Parathyroid adenoma (tissue), 2 donors: ENCODE results near the gene PRUNE2.

ENCODE experiments used
- H2AFZ ChIP-seq: fragments of 300-600 bp; sonication (generic); one replicate; pipeline ENCODE4 v1.7.0; 2017; ENCODE audit warnings: antibody characterized with exemption, mild to moderate bottlenecking
- H3K27ac ChIP-seq: fragments of 300-600 bp; sonication (generic); one replicate; pipeline ENCODE4 v1.7.0; 2017
- H3K27me3 ChIP-seq: fragments of 300-600 bp; sonication (generic); one replicate; pipeline ENCODE4 v1.7.0; 2017; ENCODE audit warnings: low read length; ENCODE audit not compliant: control insufficient read depth, insufficient read depth
- H3K36me3 ChIP-seq: fragments of 300-600 bp; sonication (generic); one replicate; pipeline ENCODE4 v1.7.0; 2017; ENCODE audit warnings: low read length; ENCODE audit not compliant: control insufficient read depth, insufficient read depth
- H3K4me1 ChIP-seq: fragments of 300-600 bp; sonication (generic); one replicate; pipeline ENCODE4 v1.7.0; 2017; ENCODE audit warnings: control low read depth
- H3K4me2 ChIP-seq: fragments of 300-600 bp; sonication (generic); one replicate; pipeline ENCODE4 v1.7.0; 2017; ENCODE audit warnings: low read length
- H3K4me3 ChIP-seq: fragments of 300-600 bp; sonication (generic); one replicate; pipeline ENCODE4 v1.7.0; 2017; ENCODE audit warnings: low read depth, low read length
- H3K79me2 ChIP-seq: fragments of 300-600 bp; sonication (generic); one replicate; pipeline ENCODE4 v1.7.0; 2017; ENCODE audit warnings: control low read depth
- H3K9ac ChIP-seq: fragments of 300-600 bp; sonication (generic); one replicate; pipeline ENCODE4 v1.7.0; 2017; ENCODE audit warnings: mild to moderate bottlenecking
- H3K9me3 ChIP-seq: fragments of 300-600 bp; sonication (generic); one replicate; pipeline ENCODE4 v1.7.0; 2017; ENCODE audit warnings: low read length; ENCODE audit not compliant: control insufficient read depth
- TF ChIP-seq, protein P1 (sequence below): fragments of 300-600 bp; sonication (generic); IDR thresholded peaks from one replicate; pipeline ENCODE4 v1.7.0; 2017; ENCODE audit warnings: antibody characterized with exemption, mild to moderate bottlenecking
- donor health status: primary hyperparathyroidism.

Gene PRUNE2

DNA sequence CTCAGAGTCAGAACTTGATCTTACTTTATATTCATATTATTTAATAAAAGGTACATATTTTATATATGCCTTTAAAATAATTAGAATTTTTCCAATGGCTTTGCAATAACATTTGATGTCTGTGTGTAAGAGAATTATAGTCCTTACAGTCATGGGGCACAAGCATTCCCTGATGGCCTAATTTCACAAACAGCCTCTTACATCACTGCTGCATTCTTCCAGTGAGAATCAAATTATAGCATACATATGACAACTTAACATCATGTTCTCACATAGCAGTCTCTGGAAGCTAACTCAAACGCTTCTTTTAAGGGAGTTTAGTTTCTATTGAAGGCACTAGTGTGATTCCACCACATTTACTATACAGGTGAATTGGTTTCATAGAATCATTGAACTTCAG, 15.3 kb upstream of the PRUNE2 start:
- no peaks in the 10 kb centered on the region for H3K9me3 ChIP-seq
- TF ChIP-seq, protein P1, sequence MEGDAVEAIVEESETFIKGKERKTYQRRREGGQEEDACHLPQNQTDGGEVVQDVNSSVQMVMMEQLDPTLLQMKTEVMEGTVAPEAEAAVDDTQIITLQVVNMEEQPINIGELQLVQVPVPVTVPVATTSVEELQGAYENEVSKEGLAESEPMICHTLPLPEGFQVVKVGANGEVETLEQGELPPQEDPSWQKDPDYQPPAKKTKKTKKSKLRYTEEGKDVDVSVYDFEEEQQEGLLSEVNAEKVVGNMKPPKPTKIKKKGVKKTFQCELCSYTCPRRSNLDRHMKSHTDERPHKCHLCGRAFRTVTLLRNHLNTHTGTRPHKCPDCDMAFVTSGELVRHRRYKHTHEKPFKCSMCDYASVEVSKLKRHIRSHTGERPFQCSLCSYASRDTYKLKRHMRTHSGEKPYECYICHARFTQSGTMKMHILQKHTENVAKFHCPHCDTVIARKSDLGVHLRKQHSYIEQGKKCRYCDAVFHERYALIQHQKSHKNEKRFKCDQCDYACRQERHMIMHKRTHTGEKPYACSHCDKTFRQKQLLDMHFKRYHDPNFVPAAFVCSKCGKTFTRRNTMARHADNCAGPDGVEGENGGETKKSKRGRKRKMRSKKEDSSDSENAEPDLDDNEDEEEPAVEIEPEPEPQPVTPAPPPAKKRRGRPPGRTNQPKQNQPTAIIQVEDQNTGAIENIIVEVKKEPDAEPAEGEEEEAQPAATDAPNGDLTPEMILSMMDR: no peak
- no peak overlapping the region for H3K4me3 ChIP-seq
- no peak overlapping the region for H3K9ac ChIP-seq
- H3K4me2 ChIP-seq: no peak overlapping the region
- no peaks in the 10 kb centered on the region for H3K4me1 ChIP-seq
- no peaks in the 10 kb centered on the region for H3K36me3 ChIP-seq
- H2AFZ ChIP-seq: no peak overlapping the region
- no peaks in the 10 kb centered on the region for H3K27me3 ChIP-seq
- H3K27ac ChIP-seq: no peak overlapping the region
- H3K79me2 ChIP-seq: no peaks in the 10 kb centered on the region

DNA sequence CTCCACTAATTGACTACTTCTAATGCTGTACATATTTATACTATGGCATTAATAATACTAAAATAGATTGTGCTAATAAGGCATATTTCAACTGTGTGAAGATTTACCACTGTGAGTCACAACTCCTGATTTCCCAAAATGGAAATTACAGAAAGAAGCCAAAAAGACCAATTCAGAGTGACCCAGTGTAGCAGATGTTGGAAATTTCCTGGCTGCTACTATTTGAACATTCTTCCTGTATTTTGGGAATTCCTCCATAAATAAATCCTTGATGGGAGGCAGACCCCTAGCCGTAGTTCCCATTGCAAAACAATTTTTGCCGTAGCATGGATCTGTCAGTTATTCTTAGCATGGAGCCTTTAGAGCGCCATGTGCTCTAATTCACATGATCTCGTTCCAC, 11.4 kb upstream of the PRUNE2 start:
- H2AFZ ChIP-seq: no peak overlapping the region
- no peak overlapping the region for H3K9ac ChIP-seq
- no peaks in the 10 kb centered on the region for H3K27me3 ChIP-seq
- H3K27ac ChIP-seq: no peak overlapping the region
- H3K36me3 ChIP-seq: no peaks in the 10 kb centered on the region
- no peaks in the 10 kb centered on the region for H3K79me2 ChIP-seq
- H3K4me1 ChIP-seq: no peaks in the 10 kb centered on the region
- TF ChIP-seq, protein P1: no peak
- H3K4me3 ChIP-seq: no peak overlapping the region
- H3K4me2 ChIP-seq: no peak overlapping the region
- H3K9me3 ChIP-seq: no peaks in the 10 kb centered on the region

DNA sequence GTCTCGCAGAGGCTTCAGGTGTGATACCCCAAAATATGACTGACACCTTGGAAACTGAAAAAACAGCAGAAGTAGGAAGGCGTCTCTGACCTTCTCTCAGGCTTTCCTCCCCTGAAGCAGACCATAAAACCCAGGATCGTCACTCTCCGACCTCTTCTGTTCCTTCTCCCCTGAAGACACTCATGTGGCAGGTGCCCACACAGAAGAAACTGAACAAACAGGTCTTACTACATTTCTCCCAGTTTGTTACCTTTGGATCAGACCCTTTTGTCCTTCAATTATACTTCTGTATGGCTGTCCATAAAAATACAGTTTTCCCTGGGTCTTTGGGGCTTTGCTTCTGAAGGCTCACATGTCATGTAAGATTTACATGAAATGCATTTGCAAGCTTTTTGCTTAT, 10.3 kb upstream of the PRUNE2 start:
- Histone ChIP-seq H3K79me2 (no peaks in the 10 kb centered on the region), H3K9ac (no peak overlapping the region), H3K4me1 (no peaks in the 10 kb centered on the region), H3K27me3 (no peaks in the 10 kb centered on the region), H3K9me3 (no peaks in the 10 kb centered on the region), H2AFZ (no peak overlapping the region), H3K4me2 (no peak overlapping the region), H3K36me3 (no peaks in the 10 kb centered on the region), H3K27ac (no peak overlapping the region), H3K4me3 (no peak overlapping the region)
- TF ChIP-seq, protein P1: no peak

DNA sequence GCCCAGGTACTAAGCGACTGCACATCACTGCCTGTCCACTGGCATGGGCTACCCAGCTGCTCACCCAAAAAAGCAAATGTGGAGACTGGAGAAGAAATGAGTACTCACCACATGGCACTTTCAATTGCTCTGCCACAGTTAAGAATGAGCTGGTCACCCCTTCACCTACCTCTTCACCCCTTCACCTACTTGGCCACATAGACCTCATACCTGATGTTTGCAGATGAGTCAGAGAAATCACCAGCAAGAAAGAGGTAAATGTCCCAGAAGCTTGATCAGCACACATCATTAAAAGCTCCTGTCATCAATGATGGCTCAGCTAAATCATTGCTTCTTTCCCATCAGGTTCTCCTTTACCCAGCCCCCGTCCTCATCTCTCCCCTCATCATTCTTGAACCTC, 7.6 kb upstream of the PRUNE2 start:
- TF ChIP-seq, protein P1: no peak
- Histone ChIP-seq H3K36me3 (no peaks in the 10 kb centered on the region), H3K9ac (no peak overlapping the region), H3K4me1 (no peaks in the 10 kb centered on the region), H3K4me2 (no peak overlapping the region), H3K4me3 (no peak overlapping the region), H3K27me3 (no peaks in the 10 kb centered on the region), H3K79me2 (no peaks in the 10 kb centered on the region), H3K9me3 (no peaks in the 10 kb centered on the region), H3K27ac (no peak overlapping the region), H2AFZ (no peak overlapping the region)

DNA sequence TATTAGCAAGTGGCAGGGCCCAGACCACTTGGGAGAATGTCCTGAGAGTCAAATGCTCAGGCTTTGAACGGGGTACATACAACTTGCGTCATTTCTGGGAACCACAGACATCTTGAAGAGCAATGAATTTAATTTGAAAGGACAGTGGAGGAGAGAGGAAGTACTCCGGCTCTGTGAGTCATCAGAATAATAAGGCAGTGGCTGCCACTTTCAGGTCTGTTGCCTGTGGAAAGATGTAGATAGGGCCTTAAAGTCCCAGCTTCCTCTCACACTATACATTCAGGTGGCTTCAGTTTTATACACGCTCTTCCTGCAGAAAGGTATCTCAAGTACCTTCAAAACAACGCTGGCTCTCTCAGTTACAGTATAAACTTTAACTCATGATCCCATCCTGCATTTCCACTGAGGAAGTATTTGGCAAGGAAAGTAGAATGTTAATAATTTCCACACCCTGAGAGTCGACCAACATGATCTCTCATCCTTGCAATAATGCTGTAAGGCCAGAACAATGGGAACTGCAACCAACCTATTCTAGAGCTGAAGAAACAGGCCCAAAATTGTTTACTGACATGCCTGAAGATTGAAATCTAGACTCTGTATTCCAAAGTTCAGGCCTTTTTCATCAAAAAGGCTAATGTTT, 6.8 kb upstream of the PRUNE2 start:
- H3K4me3 ChIP-seq: no peak overlapping the region
- no peaks in the 10 kb centered on the region for H3K36me3 ChIP-seq
- H3K79me2 ChIP-seq: no peaks in the 10 kb centered on the region
- H3K27ac ChIP-seq: no peak overlapping the region
- H3K4me1 ChIP-seq: no peaks in the 10 kb centered on the region
- H3K27me3 ChIP-seq: no peaks in the 10 kb centered on the region
- TF ChIP-seq, protein P1: no peak
- no peaks in the 10 kb centered on the region for H3K9me3 ChIP-seq
- H3K9ac ChIP-seq: no peak overlapping the region
- no peak overlapping the region for H3K4me2 ChIP-seq
- no peak overlapping the region for H2AFZ ChIP-seq
